ENCODE results near the gene PPA1. TPM values are rescaled to one million over a fixed set of nuclear protein-coding genes. Genes with fewer than 3 reads are reported as not detected.
"Not testable (repeated sequence)": the region's sequence is repeated elsewhere in the genome, so short reads cannot be mapped to it uniquely, and the experiment has no call there.

The PPA1 gene
- total RNA-seq, 4 donors from 2014 or later: 48.5 to 107 (median 69.8) TPM

DNA sequence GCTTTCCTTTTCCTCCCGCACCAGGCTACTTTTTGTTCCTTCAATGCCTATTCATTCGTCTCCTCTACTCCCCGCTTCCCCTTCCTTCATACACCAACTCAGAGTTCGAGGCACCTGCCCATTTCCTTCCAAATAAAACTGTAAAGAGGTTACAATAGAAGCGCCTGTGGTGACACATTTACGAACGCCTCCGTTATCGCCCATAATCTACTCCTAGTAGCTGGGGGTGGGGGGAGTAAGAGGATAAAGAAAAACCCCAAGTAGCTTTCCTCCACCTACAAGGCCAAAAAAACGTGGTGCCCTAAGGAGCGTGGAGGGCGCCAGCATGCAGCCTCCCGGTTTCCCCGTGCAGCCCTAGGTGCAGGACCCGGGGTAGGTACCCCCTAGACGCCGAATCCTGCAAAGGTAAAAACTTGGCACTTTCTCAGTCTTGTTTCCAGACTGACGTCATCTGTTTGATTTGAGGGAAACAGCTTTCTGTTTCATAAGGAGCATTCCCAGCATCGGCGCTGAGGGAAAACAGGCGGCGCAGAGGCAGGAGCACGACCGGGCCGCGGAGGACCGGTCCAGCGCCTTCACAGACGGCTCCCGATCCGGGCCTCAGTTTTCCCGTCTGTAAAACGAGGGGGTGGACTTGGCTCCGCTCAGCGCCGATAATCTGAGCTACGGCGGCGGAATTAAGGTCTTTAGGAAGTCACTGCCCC lies 922 bp downstream of the PPA1 start:
- peaks cover 0 to 8% of the 10 kb centered on the region in 2 donors for H3K4me1 ChIP-seq
- H3K36me3 ChIP-seq: no peaks in the 10 kb centered on the region
- peak; percentile 37 to 40 for DNase-seq
- peak overlapping the region; percentile 46 to 91 for H3K4me3 ChIP-seq
- no peaks in the 10 kb centered on the region for H3K27me3 ChIP-seq
- peak overlapping the region; percentile 77 to 81 for H3K27ac ChIP-seq
- TF ChIP-seq CTCF (IDR thresholded peaks at IDR 0.05) (no peak), POLR2A (IDR thresholded peaks at IDR 0.05) (peak in 1 of 2 donors; percentile 48)
- intact Hi-C loops (cut with DNase I; ENCODE audit: low total_unique reads): no loop called here
- no peaks in the 10 kb centered on the region for H3K9me3 ChIP-seq

DNA sequence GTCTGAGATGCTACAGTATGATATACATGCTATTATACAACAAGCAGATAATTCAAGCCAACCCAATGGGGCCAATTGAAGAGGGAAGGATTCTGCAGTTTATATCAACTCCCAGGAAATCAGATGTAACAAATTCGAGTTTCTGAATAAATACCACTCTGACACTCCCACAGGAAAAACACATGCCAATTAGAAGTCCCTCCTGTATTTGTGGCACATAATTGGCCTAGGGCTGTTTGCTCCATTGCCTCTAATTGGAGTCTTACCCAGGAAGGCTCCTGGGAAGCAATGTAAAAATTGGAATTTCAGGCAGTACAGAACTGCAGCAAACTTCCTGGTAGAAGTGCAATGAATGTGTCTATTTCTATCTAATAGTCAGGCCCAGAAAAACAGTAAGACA lies 4.7 kb downstream of the PPA1 start:
- H3K27ac ChIP-seq: peak overlapping the region in 1 of 2 donors; percentile 12
- H3K27me3 ChIP-seq: no peaks in the 10 kb centered on the region
- TF ChIP-seq POLR2A (IDR thresholded peaks at IDR 0.05) (no peak), CTCF (IDR thresholded peaks at IDR 0.05) (no peak)
- H3K9me3 ChIP-seq: no peaks in the 10 kb centered on the region
- DNase-seq: no peak
- no peak overlapping the region for H3K4me3 ChIP-seq
- peaks cover 0 to 8% of the 10 kb centered on the region in 2 donors for H3K4me1 ChIP-seq
- intact Hi-C loops (cut with DNase I; ENCODE audit: low total_unique reads): no loop called here
- H3K36me3 ChIP-seq: no peaks in the 10 kb centered on the region

- intact Hi-C loops (cut with DNase I; ENCODE audit: low total_unique reads): no loop called here
- H3K4me1 ChIP-seq: peaks cover 0 to 8% of the 10 kb centered on the region in 2 donors
- no peaks in the 10 kb centered on the region for H3K9me3 ChIP-seq
- no peak overlapping the region for H3K4me3 ChIP-seq
- H3K36me3 ChIP-seq: no peaks in the 10 kb centered on the region
- no peak for DNase-seq
- no peak overlapping the region for H3K27ac ChIP-seq
- no peaks in the 10 kb centered on the region for H3K27me3 ChIP-seq
- TF ChIP-seq POLR2A (IDR thresholded peaks at IDR 0.05) (no peak), CTCF (IDR thresholded peaks at IDR 0.05) (no peak)
Observed at GRCh38 chr10:70227548-70228320, 5.5 kb downstream of the PPA1 start.

- H3K27ac ChIP-seq: peak overlapping the region; percentile 12 to 22
- no peak for TF ChIP-seq CTCF (IDR thresholded peaks at IDR 0.05)
- no peak for TF ChIP-seq POLR2A (IDR thresholded peaks at IDR 0.05)
- H3K36me3 ChIP-seq: no peaks in the 10 kb centered on the region
- no peaks in the 10 kb centered on the region for H3K4me1 ChIP-seq
- no peaks in the 10 kb centered on the region for H3K9me3 ChIP-seq
- H3K27me3 ChIP-seq: no peaks in the 10 kb centered on the region
- no peak for DNase-seq
- intact Hi-C loops (cut with DNase I; ENCODE audit: low total_unique reads): loop anchor here (2.0 kb wide), 1 partner anchor 141 kb away; no protein-coding TSS in a partner anchor
- no peak overlapping the region for H3K4me3 ChIP-seq
Observed at GRCh38 chr10:70223728-70224127, 9.5 kb downstream of the PPA1 start.

GRCh38 chr10:70222811-70223447 lies 10.3 kb downstream of the PPA1 start:
- H3K36me3 ChIP-seq, H3K4me1 ChIP-seq, H3K27me3 ChIP-seq, H3K4me3 ChIP-seq, H3K9me3 ChIP-seq, DNase-seq: not testable (repeated sequence)
- H3K27ac ChIP-seq: peak overlapping the region; percentile 12 to 22
- intact Hi-C loops (cut with DNase I; ENCODE audit: low total_unique reads): loop anchor here (2.0 kb wide), 1 partner anchor 142 kb away; no protein-coding TSS in a partner anchor

All from uterus (tissue), 4 donors.